HFFc6 (cell line): ENCODE results near the gene FRYL. TPM values are rescaled to one million over a fixed set of nuclear protein-coding genes. Genes with fewer than 3 reads are reported as not detected.

Experiments
- DNase-seq: peaks from one replicate; pipeline ENCODE4 v3.0.0-alpha.2; 2018
- H3K27ac Mint-ChIP-seq: 2 replicates; pipeline ENCODE4 v1.8.0; 2020; ENCODE audit warnings: mild to moderate bottlenecking, mixed read lengths
- H3K27me3 Mint-ChIP-seq: 2 replicates; pipeline ENCODE4 v1.8.0; 2021; ENCODE audit warnings: mild to moderate bottlenecking, moderate library complexity, mixed read lengths; ENCODE audit not compliant: insufficient read depth
- H3K36me3 Mint-ChIP-seq: 2 replicates; pipeline ENCODE4 v1.8.0; 2021; ENCODE audit warnings: low read depth, mixed read lengths
- H3K4me1 Mint-ChIP-seq: 2 replicates; pipeline ENCODE4 v1.8.0; 2020; ENCODE audit warnings: low read depth, mixed read lengths
- H3K4me3 Mint-ChIP-seq: 2 replicates; pipeline ENCODE4 v1.8.0; 2020; ENCODE audit warnings: mild to moderate bottlenecking, moderate library complexity, mixed read lengths
- H3K9me3 Mint-ChIP-seq: 2 replicates; pipeline ENCODE4 v1.8.0; 2020; ENCODE audit warnings: mild to moderate bottlenecking, mixed read lengths
- CTCF ChIP-seq: fragments of 200-600 bp; sonication (generic); IDR thresholded peaks from 2 replicates; pipeline ENCODE4 v1.5.0; 2021; ENCODE audit warnings: antibody characterized with exemption, mild to moderate bottlenecking
- total RNA-seq, 6 experiments: library from RNA; stranded (reverse); fragmentation: NEBNext Ultra II Directional; extraction: Animal tissue kit (Norgen Biotek cat#: 25700); gene quantifications; 2 replicates in 1 of 6; 3 replicates in 5 of 6; pipeline ENCODE4 v1.2.3, GENCODE V29; 2021

Gene FRYL
- total RNA-seq, 6 experiments from 2014 or later: 29.0 to 32.8 (median 30.4) TPM

GRCh38 chr4:48798117-48798516 is 18.0 kb upstream of the FRYL start:
- Mint-ChIP-seq H3K27ac (no peak overlapping the region), H3K9me3 (no peaks in the 10 kb centered on the region), H3K4me3 (no peak overlapping the region), H3K36me3 (no peaks in the 10 kb centered on the region), H3K27me3 (no peaks in the 10 kb centered on the region), H3K4me1 (peaks cover 26% of the 10 kb centered on the region)
- no peak for DNase-seq
- no peak for TF ChIP-seq CTCF

- no peak for DNase-seq
- Mint-ChIP-seq H3K36me3 (no peaks in the 10 kb centered on the region), H3K27me3 (no peaks in the 10 kb centered on the region), H3K4me3 (no peak overlapping the region), H3K27ac (no peak overlapping the region; the same call in 1 of the 2 replicates), H3K4me1 (peaks cover 22% of the 10 kb centered on the region), H3K9me3 (no peaks in the 10 kb centered on the region)
- TF ChIP-seq CTCF: no peak
These were observed 17.0 kb upstream of the FRYL start for GRCh38 chr4:48796927-48797679.

- H3K27ac Mint-ChIP-seq: no peak overlapping the region
- H3K4me1 Mint-ChIP-seq: peaks cover 14% of the 10 kb centered on the region
- H3K9me3 Mint-ChIP-seq: no peaks in the 10 kb centered on the region
- no peak for DNase-seq
- no peak overlapping the region for H3K4me3 Mint-ChIP-seq
- no peaks in the 10 kb centered on the region for H3K36me3 Mint-ChIP-seq
- H3K27me3 Mint-ChIP-seq: no peaks in the 10 kb centered on the region
- TF ChIP-seq CTCF: no peak
These were observed 16.3 kb upstream of the FRYL start for GRCh38 chr4:48796191-48796926.

GRCh38 chr4:48795108-48795507 is 15.0 kb upstream of the FRYL start:
- Mint-ChIP-seq H3K36me3 (no peaks in the 10 kb centered on the region), H3K9me3 (no peaks in the 10 kb centered on the region), H3K27me3 (no peaks in the 10 kb centered on the region), H3K27ac (no peak overlapping the region), H3K4me3 (no peak overlapping the region), H3K4me1 (peaks cover 16% of the 10 kb centered on the region)
- no peak for DNase-seq
- TF ChIP-seq CTCF: no peak

GRCh38 chr4:48792348-48793006 is 12.4 kb upstream of the FRYL start:
- no peaks in the 10 kb centered on the region for H3K9me3 Mint-ChIP-seq
- H3K4me3 Mint-ChIP-seq: no peak overlapping the region
- H3K27me3 Mint-ChIP-seq: no peaks in the 10 kb centered on the region
- TF ChIP-seq CTCF: no peak
- no peak overlapping the region for H3K27ac Mint-ChIP-seq
- no peak for DNase-seq
- no peaks in the 10 kb centered on the region for H3K36me3 Mint-ChIP-seq
- 0 out of 2 replicates have a peak, but pooled peaks cover 6% of the 10 kb centered on the region for H3K4me1 Mint-ChIP-seq
